NCI-H774 (cell line): ENCODE data around the gene ZBTB2.
"Not testable (repeated sequence)": the region's sequence is repeated elsewhere in the genome, so short reads cannot be mapped to it uniquely, and the experiment has no call there.

Experiments
- DNase-seq: peaks from one replicate; lab custom pipeline; 2025; lab: John Stamatoyannopoulos, UW

The ZBTB2 gene

GRCh38 chr6:151370509-151371078 is 20.8 kb downstream of the ZBTB2 start:
- no peak for DNase-seq

GRCh38 chr6:151365233-151365632 is 26.1 kb downstream of the ZBTB2 start:
- DNase-seq, result no peak

- DNase-seq, result no peak
These were observed 31.9 kb downstream of the ZBTB2 start for GRCh38 chr6:151359486-151359885.

GRCh38 chr6:151358475-151358874 is 32.9 kb downstream of the ZBTB2 start:
- DNase-seq, result no peak

GRCh38 chr6:151357758-151358436 is 33.5 kb downstream of the ZBTB2 start:
- DNase-seq, result no peak

GRCh38 chr6:151356983-151357382 is 34.4 kb downstream of the ZBTB2 start:
- DNase-seq, result not testable (repeated sequence)

- no peak for DNase-seq
These were observed 37.6 kb downstream of the ZBTB2 start for GRCh38 chr6:151353795-151354194.

GRCh38 chr6:151352410-151353396 is 38.7 kb downstream of the ZBTB2 start:
- no peak for DNase-seq

GRCh38 chr6:151351731-151352130 is 39.6 kb downstream of the ZBTB2 start:
- DNase-seq, result no peak

- no peak for DNase-seq
These were observed 40.1 kb downstream of the ZBTB2 start for GRCh38 chr6:151351146-151351700.

GRCh38 chr6:151350442-151351145 is 40.8 kb downstream of the ZBTB2 start:
- DNase-seq, result no peak

GRCh38 chr6:151349651-151350270 is 41.6 kb downstream of the ZBTB2 start:
- DNase-seq, result no peak

- not testable (repeated sequence) for DNase-seq
These were observed 48.6 kb downstream of the ZBTB2 start for GRCh38 chr6:151342750-151343149.

- no peak for DNase-seq
These were observed 49.7 kb downstream of the ZBTB2 start for GRCh38 chr6:151341476-151342195.

GRCh38 chr6:151340219-151340978 is 51.0 kb downstream of the ZBTB2 start:
- no peak for DNase-seq

GRCh38 chr6:151339369-151339768 is 52.0 kb downstream of the ZBTB2 start:
- DNase-seq, result no peak

- no peak for DNase-seq
These were observed 52.6 kb downstream of the ZBTB2 start for GRCh38 chr6:151338651-151339200.

- DNase-seq, result no peak
These were observed 55.4 kb downstream of the ZBTB2 start for GRCh38 chr6:151335930-151336329.

GRCh38 chr6:151330130-151330696 is 61.1 kb downstream of the ZBTB2 start:
- DNase-seq, result no peak
